H1 (cell line): ENCODE data around the gene TXLNB.

Source experiments
- CREB1 ChIP-seq: IDR thresholded peaks from 2 replicates; pipeline ENCODE4 v1.6.1; 2012; ENCODE audit warnings: inconsistent platforms
- EZH2 ChIP-seq: fragments of 200-600 bp; sonication (generic); IDR thresholded peaks from 2 replicates; pipeline ENCODE4 v1.7.1; 2012; ENCODE audit warnings: low read depth, mild to moderate bottlenecking, moderate library complexity, low read length, inconsistent platforms; ENCODE audit not compliant: severe bottlenecking
- KDM1A ChIP-seq: fragments of 200-600, 300-600 bp; sonication (generic); IDR thresholded peaks from 2 replicates; pipeline ENCODE4 v1.7.1; 2016; ENCODE audit warnings: mild to moderate bottlenecking, low read length, borderline replicate concordance
- MAX ChIP-seq: IDR thresholded peaks from 2 replicates; pipeline ENCODE4 v1.6.1; 2012; ENCODE audit warnings: inconsistent platforms
- PHF8 ChIP-seq: fragments of 200-600 bp; sonication (generic); conservative IDR thresholded peaks from 2 replicates; pipeline ENCODE4 v1.7.1; 2012; ENCODE audit warnings: low read depth, mild to moderate bottlenecking, inconsistent platforms, low read length, moderate library complexity
- POLR2A ChIP-seq, 2 experiments: IDR thresholded peaks; 1 replicate in 1 of 2; 2 replicates in 1 of 2; pipeline ENCODE4 v1.6.1; 2011; ENCODE audit warnings: low read depth in 2 of 2, low read length in 2 of 2, mild to moderate bottlenecking in 2 of 2; ENCODE audit errors: control extremely low read depth in 1 of 2
- POLR2AphosphoS5 ChIP-seq: IDR thresholded peaks from 2 replicates; pipeline ENCODE4 v1.6.1; 2011; ENCODE audit warnings: low read depth, low read length
- SIX5 ChIP-seq: IDR thresholded peaks from 2 replicates; pipeline ENCODE4 v1.6.1; 2011; ENCODE audit warnings: mild to moderate bottlenecking, low read depth, low read length
- SRF ChIP-seq: IDR thresholded peaks from 2 replicates; pipeline ENCODE4 v1.6.1; 2011; ENCODE audit warnings: mild to moderate bottlenecking, low read depth, low read length, moderate library complexity
- USF2 ChIP-seq: IDR thresholded peaks from 2 replicates; pipeline ENCODE4 v1.6.1; 2011; ENCODE audit warnings: low read length, improper control_type of control experiment
- ZNF274 ChIP-seq: IDR thresholded peaks from 2 replicates; pipeline ENCODE4 v1.7.0; 2012; ENCODE audit warnings: low read length, borderline replicate concordance; ENCODE audit errors: extremely low read depth
- TF ChIP-seq, protein P1 (sequence below), 3 experiments: IDR thresholded peaks; 1 replicate in 2 of 3; 2 replicates in 1 of 3; pipeline versions ENCODE4 v1.5.1 to v1.6.1; 2011; ENCODE audit warnings: low read length in 3 of 3, mild to moderate bottlenecking in 3 of 3, inconsistent platforms in 2 of 3, low read depth in 1 of 3, moderate library complexity in 1 of 3; ENCODE audit not compliant: insufficient read depth in 1 of 3; ENCODE audit errors: control extremely low read depth in 1 of 3

GRCh38 chr6:139249395-139249794 lies 42.4 kb downstream of the TXLNB start:
- TF ChIP-seq, protein P1, sequence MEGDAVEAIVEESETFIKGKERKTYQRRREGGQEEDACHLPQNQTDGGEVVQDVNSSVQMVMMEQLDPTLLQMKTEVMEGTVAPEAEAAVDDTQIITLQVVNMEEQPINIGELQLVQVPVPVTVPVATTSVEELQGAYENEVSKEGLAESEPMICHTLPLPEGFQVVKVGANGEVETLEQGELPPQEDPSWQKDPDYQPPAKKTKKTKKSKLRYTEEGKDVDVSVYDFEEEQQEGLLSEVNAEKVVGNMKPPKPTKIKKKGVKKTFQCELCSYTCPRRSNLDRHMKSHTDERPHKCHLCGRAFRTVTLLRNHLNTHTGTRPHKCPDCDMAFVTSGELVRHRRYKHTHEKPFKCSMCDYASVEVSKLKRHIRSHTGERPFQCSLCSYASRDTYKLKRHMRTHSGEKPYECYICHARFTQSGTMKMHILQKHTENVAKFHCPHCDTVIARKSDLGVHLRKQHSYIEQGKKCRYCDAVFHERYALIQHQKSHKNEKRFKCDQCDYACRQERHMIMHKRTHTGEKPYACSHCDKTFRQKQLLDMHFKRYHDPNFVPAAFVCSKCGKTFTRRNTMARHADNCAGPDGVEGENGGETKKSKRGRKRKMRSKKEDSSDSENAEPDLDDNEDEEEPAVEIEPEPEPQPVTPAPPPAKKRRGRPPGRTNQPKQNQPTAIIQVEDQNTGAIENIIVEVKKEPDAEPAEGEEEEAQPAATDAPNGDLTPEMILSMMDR (IDR thresholded peaks at IDR 0.05; ENCODE audit: control extremely low read depth in 1 of 3, insufficient read depth in 1 of 3, low read depth in 1 of 3, low read length in 3 of 3), result no peak
- no peak for TF ChIP-seq POLR2A (IDR thresholded peaks at IDR 0.05; ENCODE audit: control extremely low read depth in 1 of 2, low read depth in 2 of 2, low read length in 2 of 2)
- no peak for TF ChIP-seq CREB1
- TF ChIP-seq MAX, result no peak
- TF ChIP-seq SIX5, result no peak
- no peak for TF ChIP-seq PHF8
- no peak for TF ChIP-seq SRF
- no peak for TF ChIP-seq POLR2AphosphoS5
- TF ChIP-seq EZH2, result no peak
- TF ChIP-seq KDM1A, result no peak
- TF ChIP-seq USF2, result no peak
- TF ChIP-seq ZNF274, result no peak
